CD1c-positive myeloid dendritic cell (primary cell): ENCODE measurements around the gene RUSF1.

Experiments used
- DNase-seq: peaks from one replicate; pipeline ENCODE4 v3.0.0-alpha.2; 2016; ENCODE audit errors: extremely low spot score

RUSF1 gene

DNA sequence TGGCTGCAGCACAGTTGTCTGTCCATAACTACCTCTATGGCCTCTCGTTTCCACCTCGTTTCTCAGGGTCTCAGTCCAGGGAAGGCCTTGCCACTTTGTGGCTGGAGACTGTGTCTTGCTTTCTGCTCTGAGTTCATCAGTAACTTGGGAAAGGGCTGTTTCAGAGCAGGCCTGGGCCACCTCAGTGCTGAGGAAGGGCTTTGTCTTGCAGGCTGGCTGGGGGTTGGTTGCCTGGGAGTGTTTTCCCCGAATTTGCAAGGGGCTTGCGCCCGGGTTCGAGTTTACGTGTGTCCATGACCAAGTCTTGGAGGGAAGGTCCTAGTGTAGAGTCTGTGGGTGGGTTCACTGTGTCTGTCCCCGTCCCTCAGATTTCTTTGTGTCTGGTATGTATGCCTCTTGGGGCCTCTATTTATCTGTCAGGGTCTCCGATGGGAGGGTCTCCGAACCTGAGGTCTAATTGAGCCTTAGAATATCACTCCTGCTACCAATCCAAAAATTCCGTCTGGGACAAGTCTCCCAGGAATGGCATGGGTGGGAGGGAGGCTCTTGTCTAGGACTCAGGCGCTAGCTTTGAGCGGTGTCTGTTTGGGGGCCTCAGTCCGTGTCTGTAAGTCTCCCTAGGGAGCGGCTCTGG is 36.8 kb downstream of the RUSF1 start:
- no peak for DNase-seq

DNA sequence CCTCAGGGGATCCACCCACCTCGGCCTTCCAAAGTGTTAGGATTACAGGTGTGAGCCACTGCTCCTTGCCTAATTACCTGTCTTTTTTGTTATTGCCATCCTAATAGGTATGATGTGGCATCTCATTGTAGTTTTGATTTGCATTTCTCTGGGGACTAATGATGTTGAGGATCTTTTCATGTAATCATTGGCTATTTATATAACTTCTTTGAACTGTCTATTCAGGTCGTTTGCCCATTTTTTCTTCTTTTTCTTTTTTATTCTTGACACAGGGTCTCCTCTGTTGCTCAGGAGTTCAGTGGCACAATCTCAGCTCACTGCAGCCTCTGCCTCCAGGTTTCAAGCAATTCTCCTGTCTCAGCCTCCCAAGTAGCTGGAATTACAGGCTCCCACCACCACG is 37.6 kb downstream of the RUSF1 start:
- no peak for DNase-seq

DNA sequence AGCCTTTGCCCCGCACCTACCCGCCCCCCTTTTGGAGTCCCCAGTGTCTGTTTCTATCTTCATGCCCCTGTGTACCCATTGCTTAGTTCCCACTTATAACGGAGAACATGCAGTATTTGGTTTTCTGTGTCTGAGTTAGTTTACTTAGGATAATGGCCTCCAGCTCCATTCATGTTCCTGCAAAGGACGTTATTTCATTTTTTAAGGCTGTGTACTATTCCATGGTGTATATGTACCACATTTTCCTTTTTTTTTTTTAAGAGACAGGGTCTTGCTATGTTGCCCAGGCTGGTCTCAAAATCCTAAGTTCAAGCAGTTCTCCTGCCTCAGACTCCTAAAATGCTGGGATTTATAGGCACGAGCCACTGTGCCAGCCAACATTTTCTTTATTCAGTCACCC is 40.3 kb downstream of the RUSF1 start:
- DNase-seq, result no peak

GRCh38 chr16:31467151-31467773 is 40.9 kb downstream of the RUSF1 start:
- DNase-seq, result no peak

DNA sequence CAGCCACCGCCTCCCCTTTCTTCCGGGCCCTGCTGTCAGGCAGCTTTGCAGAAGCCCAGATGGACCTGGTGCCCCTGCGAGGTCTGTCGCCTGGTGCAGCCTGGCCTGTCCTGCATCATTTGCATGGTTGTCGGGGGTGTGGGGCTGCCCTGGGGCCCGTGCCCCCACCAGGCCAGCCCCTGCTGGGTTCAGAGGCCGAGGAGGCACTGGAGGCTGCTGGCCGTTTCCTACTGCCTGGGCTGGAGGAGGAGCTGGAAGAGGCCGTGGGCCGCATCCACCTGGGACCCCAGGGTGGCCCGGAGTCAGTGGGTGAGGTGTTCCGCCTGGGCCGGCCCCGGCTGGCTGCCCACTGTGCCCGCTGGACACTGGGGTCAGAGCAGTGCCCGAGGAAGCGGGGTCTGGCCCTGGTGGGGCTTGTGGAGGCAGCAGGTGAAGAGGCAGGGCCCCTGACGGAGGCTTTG is 41.8 kb downstream of the RUSF1 start:
- no peak for DNase-seq

GRCh38 chr16:31465788-31466370 is 42.3 kb downstream of the RUSF1 start:
- no peak for DNase-seq

DNA sequence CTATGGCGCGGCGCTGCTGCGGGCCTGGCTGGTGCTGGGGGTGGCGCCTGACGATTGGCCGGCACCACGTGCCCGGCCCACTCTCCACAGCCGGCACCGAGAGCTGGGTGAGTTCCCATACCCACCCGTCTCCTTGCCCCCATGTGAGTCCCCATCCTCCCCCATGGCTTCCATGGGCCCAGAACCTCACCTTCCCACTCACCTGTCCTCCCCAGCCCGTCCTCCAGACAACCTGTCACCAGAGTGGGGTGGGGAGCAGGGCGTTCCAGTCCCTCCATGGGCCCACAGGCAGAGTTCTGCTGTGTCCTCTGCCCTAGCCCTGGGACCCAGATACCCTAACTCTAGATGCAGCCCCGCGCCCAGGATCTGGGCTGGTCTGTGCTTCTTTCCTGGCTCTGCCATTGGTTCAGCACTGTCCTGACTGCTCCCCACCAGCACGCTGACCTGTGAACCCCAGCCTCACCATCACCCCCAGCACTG is 43.4 kb downstream of the RUSF1 start:
- no peak for DNase-seq

GRCh38 chr16:31464348-31464769 is 43.8 kb downstream of the RUSF1 start:
- no peak for DNase-seq

GRCh38 chr16:31461921-31462804 is 46.0 kb downstream of the RUSF1 start:
- no peak for DNase-seq

- no peak for DNase-seq
These were observed 46.8 kb downstream of the RUSF1 start for GRCh38 chr16:31461201-31461920.

DNA sequence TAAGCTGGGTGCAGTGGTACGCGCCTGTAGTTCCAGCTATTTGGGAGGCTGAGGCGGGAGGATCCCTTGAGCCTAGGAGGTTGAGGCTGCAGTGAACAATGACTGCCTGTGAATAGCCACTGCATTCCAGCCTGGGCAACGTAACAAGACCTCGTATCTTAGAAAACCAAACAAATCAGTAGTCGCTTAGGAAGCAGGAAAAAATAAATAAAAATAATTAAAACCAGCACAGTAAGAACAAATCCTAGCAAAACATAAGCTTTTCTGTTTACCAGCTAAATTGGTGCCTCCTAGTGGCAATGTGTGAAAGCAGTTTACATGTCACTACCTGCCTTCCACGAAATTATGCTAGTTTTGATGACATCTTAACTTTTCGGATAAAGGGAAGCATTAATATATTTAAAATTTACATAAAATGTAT is 47.6 kb downstream of the RUSF1 start:
- DNase-seq, result peak; percentile 60

- DNase-seq, result peak; percentile 100
These were observed 48.3 kb downstream of the RUSF1 start for GRCh38 chr16:31459687-31460581.

DNA sequence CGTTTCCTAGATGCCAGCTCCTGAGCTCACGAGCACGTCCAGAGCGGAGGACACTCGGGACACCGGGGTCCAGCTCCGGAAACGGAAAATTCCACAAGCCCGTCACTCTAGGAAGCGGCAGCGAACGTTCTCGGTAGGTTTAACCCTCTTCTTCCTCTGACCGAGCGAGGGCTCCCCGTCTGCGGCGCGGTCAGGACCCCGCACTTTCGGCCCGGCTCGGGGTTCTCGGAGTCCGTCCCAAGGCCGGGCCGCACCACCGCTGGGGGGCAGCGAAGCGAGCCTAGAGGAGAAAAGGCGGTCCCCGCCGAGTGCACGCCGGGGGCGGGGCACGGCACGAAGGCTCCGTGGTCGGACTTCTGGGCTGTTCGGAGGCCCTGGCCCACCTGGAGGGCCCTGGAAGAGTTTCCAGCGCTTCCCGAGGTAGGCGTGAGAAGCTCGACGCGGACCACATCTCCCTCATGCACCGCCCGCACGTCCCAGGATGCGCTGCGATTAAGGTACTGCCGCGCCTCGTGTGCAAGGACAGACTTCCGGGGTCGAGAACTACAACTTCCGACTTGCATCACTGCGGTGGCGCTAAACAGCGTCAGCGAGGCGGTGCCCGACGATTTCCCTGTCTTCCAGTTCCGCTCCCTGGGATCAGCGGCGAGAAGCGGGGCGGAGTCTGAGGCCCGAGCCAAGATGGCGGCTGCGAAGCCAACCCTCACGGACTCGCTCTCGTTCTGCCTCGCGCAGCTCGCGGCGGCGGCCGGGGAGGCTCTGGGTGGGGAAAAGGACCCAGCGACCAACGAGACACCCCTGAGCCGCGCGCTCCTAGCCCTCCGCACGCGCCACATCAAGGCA is 49.1 kb downstream of the RUSF1 start, which contains the start of gene ARMC5:
Gene ARMC5, plus strand, starts transcription at position 658 of the 843 bp plus-strand sequence. Its CDS starts 24 bp downstream, at position 682.
- peak; percentile 99 for DNase-seq

DNA sequence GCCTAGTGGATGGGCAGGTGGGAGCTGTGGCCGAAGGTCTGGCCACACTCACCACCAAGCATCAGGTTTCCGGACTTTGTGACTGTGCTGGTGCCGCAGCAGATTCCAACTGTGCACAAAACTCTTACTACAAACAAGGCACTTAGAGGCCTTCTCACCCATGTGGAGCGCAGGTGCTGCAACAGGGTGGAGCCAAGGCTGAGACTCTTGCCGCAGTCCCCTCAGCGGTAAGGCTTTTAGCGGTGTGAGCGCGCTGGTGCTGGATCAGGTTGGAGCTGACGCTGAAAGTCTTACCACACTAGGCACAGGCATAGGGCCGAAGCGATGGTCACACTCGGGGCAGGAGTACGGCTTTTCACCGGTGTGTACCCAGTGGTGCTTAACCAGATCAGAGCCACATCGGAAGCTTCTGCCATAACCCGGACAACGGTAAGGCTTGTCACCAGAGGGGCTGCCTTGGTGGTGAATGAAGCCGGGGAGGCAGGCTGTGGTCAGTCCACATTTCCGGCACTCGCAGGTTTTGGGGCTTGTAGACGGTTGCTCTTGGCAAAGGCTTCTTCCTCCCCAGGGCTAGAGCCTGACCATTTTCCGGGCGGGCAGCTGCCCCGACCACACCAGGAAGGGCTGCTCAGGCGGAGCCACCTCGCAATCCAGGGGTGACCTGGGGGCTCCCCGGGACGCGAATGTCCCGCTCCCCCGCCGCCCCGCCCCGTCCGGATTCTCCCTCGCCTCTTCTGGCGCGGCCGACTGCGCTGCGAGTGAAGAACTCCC is 49.9 kb downstream of the RUSF1 start:
- peak; percentile 34 for DNase-seq

DNA sequence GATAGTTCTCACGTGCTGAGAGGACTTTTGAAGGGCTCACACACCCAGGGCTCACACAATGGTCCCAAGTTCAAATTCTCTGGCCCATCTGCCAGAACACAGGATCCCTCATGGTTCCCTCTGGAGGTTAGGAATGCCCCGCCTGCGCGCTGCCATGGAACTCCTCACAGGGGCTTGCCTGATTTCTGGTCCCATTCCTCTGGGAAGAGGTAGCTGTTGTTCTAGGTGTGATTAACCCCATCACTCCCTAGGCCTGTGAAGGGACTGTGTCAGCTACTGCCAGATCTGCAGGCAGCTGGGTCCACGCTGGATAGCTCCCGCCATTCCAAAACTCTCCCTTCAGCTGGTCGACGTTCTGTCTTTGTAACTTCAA is 51.2 kb downstream of the RUSF1 start:
- DNase-seq, result no peak

DNA sequence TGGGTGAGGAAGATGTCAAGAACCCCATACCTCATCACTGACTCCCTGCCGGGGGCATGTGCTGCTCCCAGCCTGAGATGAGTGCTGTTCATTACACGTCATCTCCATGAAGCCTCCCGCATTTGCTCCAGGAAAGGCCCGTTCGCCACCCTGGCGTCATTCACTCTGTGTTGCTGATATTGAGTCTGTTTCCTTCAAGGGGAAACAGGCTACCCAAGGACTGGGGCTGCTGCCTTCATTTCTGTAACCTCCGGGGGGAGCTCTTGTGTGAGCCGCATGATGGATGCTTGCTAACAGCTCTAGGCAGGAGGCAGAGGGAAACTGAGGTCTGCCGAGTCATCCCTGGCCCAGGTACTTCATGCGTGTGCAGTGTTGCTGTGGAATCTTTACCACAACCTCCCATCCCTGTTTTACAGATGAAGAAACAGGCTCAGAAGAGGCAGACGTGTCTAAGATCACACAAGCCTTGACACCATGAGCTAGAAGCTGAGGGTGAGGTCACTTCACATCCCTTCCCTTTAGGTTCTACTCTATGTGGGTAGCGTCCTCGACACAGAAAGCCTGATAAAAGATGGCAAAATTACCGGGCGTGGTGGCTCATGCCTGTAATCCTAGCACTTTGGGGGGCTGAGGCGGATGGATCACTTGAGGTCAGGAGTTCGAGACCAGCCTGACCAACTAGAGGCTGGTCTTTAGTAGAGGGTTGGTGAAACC is 52.4 kb downstream of the RUSF1 start:
- peak; percentile 29 for DNase-seq

- peak; percentile 66 for DNase-seq
These were observed 54.7 kb downstream of the RUSF1 start for GRCh38 chr16:31453255-31454204.
